Activated B cell treated with CpG ODN at 0.5 μM for 24 hours (primary cell): ENCODE measurements around the gene ADAMTS13. TPM values are rescaled to one million over a fixed set of nuclear protein-coding genes. Genes with fewer than 3 reads are reported as not detected.
A peak's percentile ranks its signal among the peaks of the same experiment; 100 is the strongest.

Experiments used
- ATAC-seq: fragments of 200-7000 bp; cut with Tn5 transposase; one replicate; pipeline ENCODE4 v1.10.0; 2021; ENCODE audit warnings: low read depth, mild to moderate bottlenecking, moderate library complexity
- CTCF ChIA-PET: fragments of 350-600 bp; sonication (Branson Sonifier 250); formaldehyde crosslinking; loops from one replicate; lab custom pipeline; 2021; ENCODE audit warnings: antibody characterized with exemption; lab: Charles Lee
- POLR2A ChIA-PET: fragments of 350-600 bp; sonication (Branson Sonifier 250); formaldehyde crosslinking; loops from one replicate; lab custom pipeline; 2021; ENCODE audit warnings: antibody characterized with exemption; lab: Charles Lee
- DNase-seq: peaks from one replicate; pipeline ENCODE4 v3.0.0; 2022
- H3K27ac Mint-ChIP-seq: one replicate; pipeline ENCODE4 v1.8.0; 2020; ENCODE audit warnings: mixed read lengths
- H3K27me3 Mint-ChIP-seq: one replicate; pipeline ENCODE4 v1.8.0; 2021; ENCODE audit warnings: mixed read lengths
- H3K36me3 Mint-ChIP-seq: one replicate; pipeline ENCODE4 v1.8.0; 2021; ENCODE audit warnings: low read depth, mixed read lengths
- H3K4me1 Mint-ChIP-seq: one replicate; pipeline ENCODE4 v1.8.0; 2021; ENCODE audit warnings: mixed read lengths
- H3K4me3 Mint-ChIP-seq: one replicate; pipeline ENCODE4 v1.8.0; 2020; ENCODE audit warnings: mild to moderate bottlenecking, mixed read lengths
- H3K9me3 Mint-ChIP-seq: one replicate; pipeline ENCODE4 v1.8.0; 2020; ENCODE audit warnings: mixed read lengths
- intact Hi-C: fragments of 100-400 bp; cut with micrococcal nuclease; formaldehyde crosslinking; loops from one replicate; pipeline ENCODE4 v1.15.1; 2024
- total RNA-seq: library from RNA; stranded (reverse); gene quantifications from 2 replicates; pipeline ENCODE4 v1.2.3, GENCODE V29; 2022
- TF ChIP-seq, protein P1 (sequence below): fragments of 200-600 bp; IDR thresholded peaks from one replicate; pipeline ENCODE4 v1.8.0; 2022; ENCODE audit warnings: antibody characterized with exemption, mild to moderate bottlenecking

The ADAMTS13 gene
- total RNA-seq, 1 donor from 2014 or later: 1.9 TPM

DNA sequence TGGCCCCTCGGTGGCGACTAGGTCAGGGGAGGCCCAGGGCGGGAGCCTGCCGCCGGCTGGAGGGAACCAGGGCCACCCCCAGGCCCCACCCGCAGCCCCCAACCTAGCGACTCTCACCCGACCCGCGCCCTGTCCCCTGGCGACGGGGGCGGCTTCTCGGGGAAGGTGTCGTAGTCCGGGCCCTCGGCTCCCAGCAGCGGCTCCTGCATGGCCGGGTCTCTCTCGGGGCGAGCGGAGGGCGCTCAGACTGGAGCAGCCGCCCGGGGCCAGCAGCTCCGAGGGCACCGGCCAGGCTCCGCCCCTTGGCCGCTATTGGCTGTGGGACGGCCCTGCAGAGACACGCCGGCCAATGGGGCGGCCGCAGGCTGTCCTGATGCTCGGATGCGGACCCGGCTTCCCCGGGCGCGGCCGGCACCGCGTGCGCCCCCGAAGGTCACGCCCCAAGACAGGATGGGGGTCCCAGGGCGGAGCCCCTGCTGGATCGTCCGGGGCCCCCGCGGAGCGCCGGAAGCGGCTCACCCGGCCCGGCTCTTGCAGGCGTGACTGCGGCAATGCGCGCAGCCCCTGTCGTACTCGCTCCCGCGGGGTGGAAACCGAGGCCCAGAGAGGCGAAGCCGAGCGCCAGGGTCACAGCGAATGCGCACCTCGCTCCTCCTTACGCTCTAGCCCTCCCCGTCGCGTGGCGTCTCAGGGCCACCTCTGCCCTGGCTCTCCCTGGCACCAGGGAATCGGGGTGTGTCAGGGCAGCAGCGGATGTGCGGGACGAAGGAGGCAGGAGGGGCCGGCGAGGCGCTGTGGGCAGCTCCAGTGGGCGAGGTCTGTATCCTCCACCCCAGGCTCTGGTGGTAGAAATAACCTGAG is 56.9 kb downstream of the ADAMTS13 start, which contains the start of gene SLC2A6:
Gene SLC2A6, minus strand, starts transcription at position 249 of the 861 bp plus-strand sequence. Its CDS starts 40 bp downstream, at position 209.
- H3K9me3 Mint-ChIP-seq: no peaks in the 10 kb centered on the region
- peak; percentile 93 for ATAC-seq
- intact Hi-C loops: loop anchor here (1.0 to 2.0 kb wide), 7 partner anchors 20 to 448 kb away; partner anchors contain the start of genes CACFD1, GTF3C5, MED22 and REXO4
- TF ChIP-seq, protein P1, sequence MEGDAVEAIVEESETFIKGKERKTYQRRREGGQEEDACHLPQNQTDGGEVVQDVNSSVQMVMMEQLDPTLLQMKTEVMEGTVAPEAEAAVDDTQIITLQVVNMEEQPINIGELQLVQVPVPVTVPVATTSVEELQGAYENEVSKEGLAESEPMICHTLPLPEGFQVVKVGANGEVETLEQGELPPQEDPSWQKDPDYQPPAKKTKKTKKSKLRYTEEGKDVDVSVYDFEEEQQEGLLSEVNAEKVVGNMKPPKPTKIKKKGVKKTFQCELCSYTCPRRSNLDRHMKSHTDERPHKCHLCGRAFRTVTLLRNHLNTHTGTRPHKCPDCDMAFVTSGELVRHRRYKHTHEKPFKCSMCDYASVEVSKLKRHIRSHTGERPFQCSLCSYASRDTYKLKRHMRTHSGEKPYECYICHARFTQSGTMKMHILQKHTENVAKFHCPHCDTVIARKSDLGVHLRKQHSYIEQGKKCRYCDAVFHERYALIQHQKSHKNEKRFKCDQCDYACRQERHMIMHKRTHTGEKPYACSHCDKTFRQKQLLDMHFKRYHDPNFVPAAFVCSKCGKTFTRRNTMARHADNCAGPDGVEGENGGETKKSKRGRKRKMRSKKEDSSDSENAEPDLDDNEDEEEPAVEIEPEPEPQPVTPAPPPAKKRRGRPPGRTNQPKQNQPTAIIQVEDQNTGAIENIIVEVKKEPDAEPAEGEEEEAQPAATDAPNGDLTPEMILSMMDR: no peak
- ChIA-PET CTCF (interaction anchor here (1.7 kb wide), 1 partner anchor 335 kb away, joined by 5 read pairs; no protein-coding TSS in a partner anchor), POLR2A (interaction anchor here (0.5 to 3.6 kb wide), 17 partner anchors 9 to 482 kb away, joined by 3 to 44 read pairs (median 3); partner anchors contain the start of genes CACFD1, MED22, RPL7A and STKLD1)
- peak within 1 kb of the TSS; percentile 90 for H3K4me3 Mint-ChIP-seq
- H3K27me3 Mint-ChIP-seq: no peaks in the 10 kb centered on the region
- H3K27ac Mint-ChIP-seq: peak within 1 kb of the TSS; percentile 90
- peaks cover 29% of the 10 kb centered on the region for H3K4me1 Mint-ChIP-seq
- peaks cover 21% of the 10 kb centered on the region for H3K36me3 Mint-ChIP-seq
- DNase-seq: peak; percentile 85

DNA sequence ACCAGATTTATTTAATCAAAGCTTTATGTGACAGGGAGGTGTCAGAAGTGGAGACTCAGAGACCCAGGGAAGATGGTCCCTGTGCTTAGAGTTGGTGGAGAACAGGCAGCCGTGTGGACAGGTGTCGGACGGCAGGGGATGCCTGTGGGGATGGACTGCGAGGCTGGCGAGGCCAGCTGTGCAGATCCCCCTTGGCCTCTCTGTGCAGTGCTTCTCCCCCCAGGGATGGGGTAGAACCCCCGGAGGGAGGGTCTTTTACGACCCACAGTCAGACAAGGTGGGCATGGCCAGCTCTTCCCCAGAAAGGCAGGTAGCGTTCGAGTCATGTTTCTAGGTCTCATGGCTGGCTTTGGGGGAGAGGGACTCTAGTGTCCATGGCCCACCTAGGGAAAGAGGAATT is 61.4 kb downstream of the ADAMTS13 start:
- Mint-ChIP-seq H3K4me3 (no peak overlapping the region), H3K36me3 (no peaks in the 10 kb centered on the region), H3K9me3 (no peaks in the 10 kb centered on the region), H3K27me3 (peaks cover 1% of the 10 kb centered on the region), H3K27ac (no peak overlapping the region), H3K4me1 (peaks cover 11% of the 10 kb centered on the region)
- ATAC-seq (no peak), DNase-seq (no peak)
- CTCF ChIA-PET: interaction anchor here (1.0 to 6.4 kb wide), 2 partner anchors 88 to 296 kb away, joined by 3 to 54 read pairs; no protein-coding TSS in a partner anchor
- intact Hi-C loops: no loop called here
- TF ChIP-seq, protein P1: no peak
- POLR2A ChIA-PET: no interaction called here

GRCh38 chr9:133484671-133485437 is 62.7 kb downstream of the ADAMTS13 start:
- ChIA-PET POLR2A (interaction anchor here (0.7 to 1.2 kb wide), 2 partner anchors 129 to 298 kb away, joined by 3 to 4 read pairs; no protein-coding TSS in a partner anchor), CTCF (interaction anchor here (0.6 to 6.4 kb wide), 5 partner anchors 11 to 955 kb away, joined by 3 to 54 read pairs (median 3); no protein-coding TSS in a partner anchor)
- no peak for DNase-seq
- Mint-ChIP-seq H3K9me3 (no peaks in the 10 kb centered on the region), H3K4me1 (peaks cover 7% of the 10 kb centered on the region), H3K27me3 (peaks cover 1% of the 10 kb centered on the region), H3K27ac (no peak overlapping the region), H3K36me3 (no peaks in the 10 kb centered on the region), H3K4me3 (no peak overlapping the region)
- ATAC-seq: no peak
- TF ChIP-seq, protein P1: no peak
- intact Hi-C loops: loop anchor here (5.0 kb wide), 2 partner anchors 383 to 513 kb away; no protein-coding TSS in a partner anchor

DNA sequence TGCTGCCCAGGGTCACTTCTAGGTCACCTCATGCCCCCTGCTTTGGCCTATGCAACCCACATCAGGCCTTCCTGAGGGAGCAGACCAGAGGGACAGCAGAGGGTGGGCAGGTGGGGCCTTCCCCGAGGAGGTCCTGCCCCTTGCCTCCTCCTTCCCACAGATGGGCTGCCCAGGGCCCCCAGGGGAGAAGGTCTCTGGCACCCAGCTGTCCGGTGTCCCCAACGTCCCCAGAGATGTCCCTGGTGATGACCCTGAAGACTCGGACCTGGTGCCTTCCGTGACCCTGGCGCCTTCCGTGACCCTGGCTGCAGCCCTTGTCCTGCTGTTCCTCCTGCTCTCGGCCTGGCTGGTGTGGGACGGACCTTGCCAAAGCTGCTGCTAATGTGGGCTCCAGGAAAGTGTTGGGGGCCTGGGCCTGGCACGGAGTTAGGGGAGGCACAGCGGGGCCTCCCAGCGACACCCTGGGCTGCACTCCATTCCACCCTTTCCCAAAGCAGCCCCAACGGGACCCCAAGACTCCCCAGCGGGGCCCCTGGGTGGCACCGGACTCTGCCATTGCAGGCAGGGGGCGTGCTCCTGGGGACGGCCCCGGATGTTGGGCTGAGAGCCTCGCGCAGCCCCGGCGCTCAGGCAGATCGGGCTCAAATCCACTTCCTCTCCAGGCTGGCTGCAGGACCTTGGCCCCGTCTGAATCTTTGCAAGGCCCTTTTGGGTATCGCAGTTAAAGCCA is 63.5 kb downstream of the ADAMTS13 start:
- ChIA-PET CTCF (interaction anchor here (0.6 to 6.4 kb wide), 7 partner anchors 11 to 954 kb away, joined by 3 to 54 read pairs (median 4); no protein-coding TSS in a partner anchor), POLR2A (interaction anchor here (1.2 kb wide), 1 partner anchor 299 kb away, joined by 3 read pairs; no protein-coding TSS in a partner anchor)
- H3K4me3 Mint-ChIP-seq: peak overlapping the region; percentile 56
- H3K4me1 Mint-ChIP-seq: peaks cover 5% of the 10 kb centered on the region
- no peaks in the 10 kb centered on the region for H3K36me3 Mint-ChIP-seq
- H3K27ac Mint-ChIP-seq: no peak overlapping the region
- intact Hi-C loops: loop anchor here (1.0 to 5.0 kb wide), 7 partner anchors 78 to 513 kb away; partner anchors contain the start of genes MED22 and RPL7A
- DNase-seq (no peak), ATAC-seq (peak; percentile 67)
- H3K9me3 Mint-ChIP-seq: no peaks in the 10 kb centered on the region
- TF ChIP-seq, protein P1: no peak
- H3K27me3 Mint-ChIP-seq: peaks cover 1% of the 10 kb centered on the region
